GM19452 (cell line): ENCODE measurements around the gene FBXO31.

Experiments
- ATAC-seq: cut with Tn5 transposase; IDR thresholded peaks from one replicate; pipeline ENCODE4 v1.9.1; 2021; ENCODE audit not compliant: unreplicated experiment

Gene FBXO31

DNA sequence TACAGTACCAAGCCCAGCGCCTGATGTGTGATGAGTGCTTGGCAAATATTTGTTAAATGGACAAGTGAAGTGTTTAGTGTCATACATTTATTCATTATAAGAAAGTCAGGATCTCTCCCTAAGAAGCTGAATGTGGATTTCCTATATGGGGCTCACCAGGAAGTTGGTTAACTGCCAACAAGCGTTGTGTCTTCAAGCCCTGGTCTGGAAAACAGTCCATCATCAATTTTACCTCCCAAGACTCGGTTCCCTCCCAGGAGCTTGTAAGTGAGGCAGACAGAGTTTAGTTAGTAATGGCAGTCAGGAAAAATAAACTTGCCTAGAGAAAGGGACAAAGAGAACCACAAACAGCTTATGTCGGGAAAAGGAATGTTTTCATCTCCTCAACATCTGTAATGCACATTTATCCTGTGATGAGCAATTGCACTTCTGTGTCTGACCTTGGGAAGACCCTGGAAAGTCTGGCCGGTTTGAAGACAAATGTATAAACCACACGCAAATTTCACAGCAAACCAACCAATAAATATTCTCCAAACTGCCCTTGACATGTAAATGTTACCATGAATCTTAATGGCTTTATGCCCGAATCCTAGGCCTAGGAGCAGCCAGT, 94.7 kb downstream of the FBXO31 start:
- no peak for ATAC-seq

DNA sequence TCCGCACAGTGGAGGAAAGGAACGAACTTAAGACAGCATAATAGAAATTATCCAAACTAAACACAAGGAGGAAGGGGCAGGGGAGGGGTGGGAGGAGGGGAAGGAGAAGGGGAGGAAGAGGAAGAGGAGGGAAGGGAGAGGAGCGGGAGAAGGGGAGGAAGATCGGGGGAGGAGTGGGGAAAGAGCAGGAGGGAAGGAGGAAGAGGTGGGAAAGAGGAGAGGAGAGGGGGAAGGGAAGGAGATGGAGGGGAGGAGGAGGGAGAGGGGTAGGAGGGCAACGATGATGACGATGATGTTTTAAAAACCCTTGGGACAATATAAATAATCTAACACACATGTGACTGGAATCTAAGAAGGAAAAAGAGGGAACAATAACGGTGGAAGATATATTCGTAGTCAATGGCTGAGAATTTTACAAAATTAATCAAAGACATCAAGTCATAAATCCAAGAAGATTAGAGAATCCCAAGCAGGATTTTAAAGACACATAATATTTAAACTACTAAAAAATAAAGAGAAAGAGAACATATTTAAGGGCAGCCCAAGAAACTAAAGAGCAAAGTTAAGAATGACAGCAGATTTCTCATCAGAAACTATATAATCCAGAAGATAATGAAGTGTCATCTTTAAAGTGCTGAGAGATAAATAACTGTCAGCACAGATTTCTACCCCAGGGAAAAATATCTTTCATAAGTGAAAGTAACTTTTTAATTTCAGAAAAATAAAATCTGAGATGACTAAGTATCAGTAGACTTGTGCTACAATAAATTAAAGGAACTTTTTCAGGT, 96.5 kb downstream of the FBXO31 start:
- ATAC-seq, result no peak

DNA sequence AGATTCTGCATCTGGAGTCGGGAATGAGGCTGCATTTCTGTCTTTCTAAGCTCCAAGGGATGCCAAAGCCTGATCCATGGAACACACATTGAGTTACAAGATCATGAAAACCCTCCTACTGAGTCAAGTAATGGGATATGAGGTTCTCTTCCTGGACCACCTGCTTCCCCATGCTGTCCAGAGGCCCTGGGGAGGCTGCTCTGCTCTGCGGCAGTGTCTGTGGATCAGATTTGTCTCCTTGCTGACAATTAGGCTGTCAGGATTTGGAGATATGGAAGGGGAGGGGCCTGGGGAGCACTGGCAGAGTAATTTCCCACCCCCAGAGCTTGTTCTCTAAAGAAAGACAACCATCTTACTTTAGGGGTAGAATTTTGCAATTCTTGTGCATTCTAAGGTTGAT, 99.4 kb downstream of the FBXO31 start:
- ATAC-seq, result no peak

DNA sequence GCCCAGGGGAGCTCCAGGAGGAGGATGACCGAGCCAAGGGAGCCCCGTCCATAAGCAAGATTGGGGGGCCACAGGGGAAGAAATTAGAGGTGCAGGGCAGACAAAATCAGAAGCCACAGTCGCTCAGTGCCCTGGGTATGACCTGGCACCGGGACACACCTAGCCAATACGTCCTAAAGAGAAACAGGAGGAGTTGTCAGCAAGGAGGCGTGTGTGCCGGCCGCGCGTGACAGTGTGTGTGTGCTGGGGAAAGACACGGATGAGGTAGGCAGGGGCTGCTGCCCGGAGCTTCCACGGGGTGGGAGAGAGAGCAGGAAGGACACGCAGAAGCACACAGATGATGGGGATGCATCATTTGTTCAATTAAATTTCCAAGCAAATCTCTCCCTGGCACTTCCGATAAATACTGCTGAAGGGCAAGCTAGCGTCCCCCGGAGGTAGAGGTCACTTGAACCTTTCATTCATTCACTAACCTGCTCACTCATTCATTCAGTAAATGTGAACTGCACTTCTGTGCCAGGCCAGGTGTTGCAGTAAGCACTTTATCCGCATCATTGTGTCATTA, 104.4 kb downstream of the FBXO31 start:
- no peak for ATAC-seq

DNA sequence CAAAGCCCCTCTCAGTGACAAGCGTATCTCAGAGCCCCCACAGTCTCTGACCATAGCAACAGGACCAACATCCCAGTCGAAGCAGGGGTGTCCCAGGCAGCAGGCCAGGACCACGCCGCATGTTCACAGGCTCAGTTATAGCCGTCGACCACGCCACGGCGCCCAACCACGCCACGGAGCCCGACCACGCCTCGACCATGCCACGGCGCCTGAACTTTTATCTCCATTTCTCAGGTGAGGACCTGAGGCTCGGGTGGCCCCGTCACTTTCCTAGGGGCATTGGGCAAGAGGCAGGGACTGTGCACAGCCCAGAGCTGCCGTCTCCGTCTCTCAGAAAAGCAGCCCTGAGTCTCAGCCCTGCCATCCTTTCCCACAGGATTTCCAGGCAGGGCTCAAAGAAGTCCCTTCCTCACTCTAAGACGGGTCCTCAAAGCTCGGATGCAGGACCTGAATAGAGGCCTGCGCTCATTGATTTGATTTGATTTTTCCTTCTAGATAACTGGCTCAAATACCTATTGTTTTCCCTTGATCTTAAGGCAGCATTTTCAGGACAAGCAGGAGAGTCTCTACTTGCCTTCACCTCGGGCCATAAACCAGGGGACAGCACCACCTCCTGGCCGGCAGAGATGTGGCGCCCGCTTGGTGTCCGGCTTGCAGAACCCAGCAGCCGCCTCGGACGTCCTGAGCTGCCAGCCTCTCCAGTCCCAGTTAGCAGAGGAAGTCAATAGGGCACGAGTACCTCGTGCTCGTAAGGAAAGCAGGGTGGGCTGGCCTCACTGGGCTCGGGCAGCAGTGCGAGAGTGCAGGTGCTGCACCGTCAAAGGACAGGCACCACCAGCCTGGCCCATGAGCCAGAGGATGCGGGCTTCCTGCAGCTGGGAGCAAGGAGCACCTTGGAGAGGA, 105.1 kb downstream of the FBXO31 start:
- no peak for ATAC-seq
